Transverse colon (tissue), 4 donors: ENCODE results near the gene CD53. TPM values are rescaled to one million over a fixed set of nuclear protein-coding genes. Genes with fewer than 3 reads are reported as not detected.
"Not testable (repeated sequence)": the region's sequence is repeated elsewhere in the genome, so short reads cannot be mapped to it uniquely, and the experiment has no call there.

Experiments
- DNase-seq: peaks from one replicate; pipeline ENCODE4 v3.0.0-alpha.2; 2019
- H3K27ac ChIP-seq, 4 donors: fragments of 200-600 bp; sonication (generic); 2 replicates each; pipeline ENCODE4 v1.5.1; 2016 to 2018; ENCODE audit warnings: inconsistent platforms in 4 of 4
- H3K27me3 ChIP-seq: fragments of 200-600 bp; sonication (generic); 2 replicates; pipeline ENCODE4 v1.5.1; 2017; ENCODE audit warnings: inconsistent platforms
- H3K36me3 ChIP-seq, 4 donors: fragments of 200-600 bp; sonication (generic); 2 replicates each; pipeline ENCODE4 v1.5.1; 2017 to 2019; ENCODE audit warnings: inconsistent platforms in 4 of 4
- H3K4me1 ChIP-seq, 4 donors: fragments of 200-600 bp; sonication (generic); 2 replicates each; pipeline ENCODE4 v1.5.1; 2017 to 2020; ENCODE audit warnings: inconsistent platforms in 4 of 4
- H3K4me3 ChIP-seq, 4 donors: fragments of 200-600 bp; sonication (generic); 1 replicate in 1 of 4; 2 replicates in 3 of 4; pipeline versions ENCODE4 v1.5.1 to v1.6.1; 2017 to 2019; ENCODE audit warnings: inconsistent platforms in 4 of 4
- H3K9me3 ChIP-seq, 2 donors: fragments of 200-600 bp; sonication (generic); 2 replicates each; pipeline ENCODE4 v1.5.1; 2017 to 2019; ENCODE audit warnings: inconsistent platforms in 2 of 2
- CTCF ChIP-seq, 5 experiments: fragments of 200-600 bp in 3 of 5; fragments of 450-650 bp in 2 of 5; sonication (generic) in 3 of 5; IDR thresholded peaks; 1 replicate in 2 of 5; 2 replicates in 3 of 5; pipeline ENCODE4 v1.5.1; 2016 to 2017; ENCODE audit warnings: antibody characterized with exemption in 5 of 5, inconsistent platforms in 3 of 5, mild to moderate bottlenecking in 2 of 5, moderate library complexity in 1 of 5
- EP300 ChIP-seq: sonication (generic); formaldehyde crosslinking; IDR thresholded peaks from one replicate; pipeline ENCODE4 v1.6.1; 2017; ENCODE audit warnings: antibody characterized with exemption, low read depth
- POLR2A ChIP-seq: fragments of 450-650 bp; IDR thresholded peaks from one replicate; pipeline ENCODE4 v1.6.1; 2016; ENCODE audit warnings: antibody characterized with exemption, mild to moderate bottlenecking, moderate library complexity
- POLR2AphosphoS5 ChIP-seq, 3 donors: sonication (generic); formaldehyde crosslinking; IDR thresholded peaks; one replicate each; pipeline ENCODE4 v1.6.1; 2016; ENCODE audit warnings: antibody characterized with exemption in 3 of 3
- WGBS, 2 donors: methylation state at CpG; one replicate each; pipeline ENCODE4 v1.1.5; 2018; ENCODE audit warnings: low coverage in 1 of 2; 5-methylcytosine and 5-hydroxymethylcytosine counted together
- in situ Hi-C, 4 donors: fragments of 200-750 bp; cut with MboI; loops; one replicate each; pipeline versions ENCODE4 v1.15.0 to v1.15.1; 2017; ENCODE audit warnings: low sequenced_read_pairs in 3 of 4, low pct_ligation_motif_present in 1 of 4, low pct_unique_long_range_greater_than_20kb in 1 of 4
- intact Hi-C: fragments of 100-400 bp; cut with DNase I; formaldehyde crosslinking; loops from one replicate; pipeline ENCODE4 v1.15.1; 2023; ENCODE audit warnings: low total_unique reads
- total RNA-seq, 4 donors: library from RNA; depleted of rRNA; stranded (reverse); fragments of >200 nt; gene quantifications; one replicate each; pipeline ENCODE4 v1.1.0, GENCODE V29; 2016

The CD53 gene
- total RNA-seq, 4 donors from 2014 or later: 18.6 to 71.6 (median 25.4) TPM; not detected in 1

- Histone ChIP-seq H3K27me3 (no peaks in the 10 kb centered on the region), H3K4me3 (no peak overlapping the region), H3K9me3 (no peaks in the 10 kb centered on the region), H3K27ac (no peak overlapping the region), H3K4me1 (peaks cover 0 to under 1% (median 0%) of the 10 kb centered on the region in 4 donors), H3K36me3 (no peaks in the 10 kb centered on the region)
- in situ Hi-C loops: no loop called here
- intact Hi-C loops: no loop called here
- no peak for TF ChIP-seq EP300
- TF ChIP-seq CTCF (IDR thresholded peaks at IDR 0.05): no peak
- TF ChIP-seq POLR2AphosphoS5 (IDR thresholded peaks at IDR 0.05): no peak
- TF ChIP-seq POLR2A: no peak
- DNase-seq: no peak
- 100% methylated on average over 1 of the region's 1 CpG for WGBS, 2 donors
These were observed 49.0 kb downstream of the CD53 start for GRCh38 chr1:110921953-110922352.

GRCh38 chr1:110927484-110928075 is 54.6 kb downstream of the CD53 start:
- no peak overlapping the region for H3K27ac ChIP-seq
- H3K27me3 ChIP-seq: no peaks in the 10 kb centered on the region
- in situ Hi-C loops: no loop called here
- H3K36me3 ChIP-seq: no peaks in the 10 kb centered on the region
- no peak for DNase-seq
- no peak for TF ChIP-seq CTCF (IDR thresholded peaks at IDR 0.05)
- TF ChIP-seq POLR2A: no peak
- TF ChIP-seq POLR2AphosphoS5 (IDR thresholded peaks at IDR 0.05): no peak
- TF ChIP-seq EP300: no peak
- WGBS, 2 donors: 80 to 81% methylated on average over 2 of the region's 2 CpGs
- intact Hi-C loops: no loop called here
- peaks cover 0 to 3% of the 10 kb centered on the region in 2 donors for H3K9me3 ChIP-seq
- no peak overlapping the region for H3K4me3 ChIP-seq
- no peaks in the 10 kb centered on the region for H3K4me1 ChIP-seq

DNA sequence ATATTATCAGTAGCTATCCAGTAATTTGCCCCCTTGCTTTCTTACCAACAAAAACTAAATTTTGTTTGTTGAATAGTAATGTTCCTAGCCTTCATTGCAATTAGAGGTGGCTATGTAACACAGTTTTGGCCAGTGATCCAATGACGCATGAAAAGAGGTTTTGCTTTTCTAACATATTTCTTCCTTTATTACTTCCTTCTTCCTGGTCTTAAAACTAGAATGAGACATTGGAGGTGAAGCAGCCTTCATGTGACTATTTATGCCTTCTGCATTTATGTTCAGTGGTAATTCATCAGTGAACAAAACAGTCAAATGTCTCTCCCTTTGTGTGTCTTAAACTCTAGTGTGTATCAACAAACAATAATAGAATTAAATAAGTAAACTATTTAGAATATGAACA is 55.2 kb downstream of the CD53 start:
- H3K27me3 ChIP-seq: no peaks in the 10 kb centered on the region
- WGBS, 2 donors: 44 to 48% methylated on average over 1 of the region's 1 CpG
- TF ChIP-seq POLR2AphosphoS5 (IDR thresholded peaks at IDR 0.05): no peak
- no peak for TF ChIP-seq EP300
- TF ChIP-seq POLR2A: no peak
- no peak for TF ChIP-seq CTCF (IDR thresholded peaks at IDR 0.05)
- H3K36me3 ChIP-seq: no peaks in the 10 kb centered on the region
- peaks cover 0 to 3% of the 10 kb centered on the region in 2 donors for H3K9me3 ChIP-seq
- no peak for DNase-seq
- no peak overlapping the region for H3K4me3 ChIP-seq
- H3K27ac ChIP-seq: no peak overlapping the region
- H3K4me1 ChIP-seq: no peaks in the 10 kb centered on the region
- intact Hi-C loops: no loop called here
- in situ Hi-C loops: no loop called here

- intact Hi-C loops: no loop called here
- Histone ChIP-seq H3K36me3 (no peaks in the 10 kb centered on the region), H3K27me3 (no peaks in the 10 kb centered on the region), H3K4me3 (no peak overlapping the region), H3K27ac (no peak overlapping the region), H3K4me1 (no peaks in the 10 kb centered on the region), H3K9me3 (peaks cover 0 to 3% of the 10 kb centered on the region in 2 donors)
- no peak for DNase-seq
- in situ Hi-C loops: no loop called here
- 60 to 61% methylated on average over 2 of the region's 2 CpGs for WGBS, 2 donors
- TF ChIP-seq POLR2A (no peak), EP300 (no peak), CTCF (IDR thresholded peaks at IDR 0.05) (no peak), POLR2AphosphoS5 (IDR thresholded peaks at IDR 0.05) (no peak)
These were observed 56.0 kb downstream of the CD53 start for GRCh38 chr1:110928904-110929303.

GRCh38 chr1:110931097-110931496 is 58.1 kb downstream of the CD53 start:
- intact Hi-C loops, H3K36me3 ChIP-seq, H3K4me3 ChIP-seq, DNase-seq, H3K4me1 ChIP-seq, in situ Hi-C loops, H3K9me3 ChIP-seq, H3K27ac ChIP-seq, H3K27me3 ChIP-seq: not testable (repeated sequence)
- 83 to 88% methylated on average over 1 to 3 of the region's 3 CpGs for WGBS, 2 donors
